OCI-LY7 (cell line): ENCODE measurements around the gene SGTA. TPM values are rescaled to one million over a fixed set of nuclear protein-coding genes. Genes with fewer than 3 reads are reported as not detected.

Experiments used
- BruUV-seq: library from RNA; stranded (reverse); fragments of 400-500 nt; replicated peaks from 2 replicates; lab custom pipeline; 2021; lab: Mats Ljungman, UMichigan
- CTCF ChIA-PET: fragments of 300-600 bp; sonication (Branson Sonifier 250); formaldehyde crosslinking; loops from one replicate; lab custom pipeline; 2022; ENCODE audit warnings: antibody characterized with exemption; ENCODE audit not compliant: unreplicated experiment; lab: Charles Lee
- POLR2A ChIA-PET: fragments of 300-600 bp; sonication (Branson Sonifier 250); formaldehyde crosslinking; loops from one replicate; lab custom pipeline; 2022; ENCODE audit warnings: antibody characterized with exemption; lab: Charles Lee
- DNase-seq: peaks from one replicate; pipeline ENCODE4 v3.0.0-alpha.2; 2015; ENCODE audit warnings: low spot score
- H2AFZ ChIP-seq: fragments of 200-600 bp; sonication (generic), shearing (Covaris generic); 2 replicates; pipeline ENCODE4 v1.6.1; 2014; ENCODE audit warnings: mild to moderate bottlenecking, antibody characterized with exemption, low read length, moderate library complexity
- H3K27ac ChIP-seq: fragments of 200-600 bp; sonication (generic); 2 replicates; pipeline ENCODE4 v1.5.1; 2014; ENCODE audit warnings: mixed run types, low read depth, mild to moderate bottlenecking, moderate library complexity, low read length, inconsistent platforms; ENCODE audit not compliant: poor library complexity, severe bottlenecking
- H3K36me3 ChIP-seq: fragments of 200-600 bp; sonication (generic); 2 replicates; pipeline ENCODE4 v1.6.1; 2014; ENCODE audit warnings: mild to moderate bottlenecking, antibody characterized with exemption, low read length, moderate library complexity, mixed read lengths; ENCODE audit not compliant: insufficient read depth
- H3K4me1 ChIP-seq: fragments of 200-600 bp; sonication (generic); 2 replicates; pipeline ENCODE4 v1.5.1; 2014; ENCODE audit warnings: mild to moderate bottlenecking, low read length; ENCODE audit not compliant: insufficient read depth, poor library complexity, severe bottlenecking
- H3K4me2 ChIP-seq: fragments of 200-600 bp; sonication (generic); 2 replicates; pipeline ENCODE4 v1.6.1; 2014; ENCODE audit warnings: mild to moderate bottlenecking, low read length
- H3K4me3 ChIP-seq: fragments of 200-600 bp; sonication (generic); 2 replicates; pipeline ENCODE4 v1.5.1; 2014; ENCODE audit warnings: mild to moderate bottlenecking, low read depth, low read length; ENCODE audit not compliant: poor library complexity, severe bottlenecking
- H3K79me2 ChIP-seq: fragments of 200-600 bp; sonication (generic); 2 replicates; pipeline ENCODE4 v1.6.1; 2016; ENCODE audit warnings: low read depth, mild to moderate bottlenecking, low read length, moderate library complexity, mixed read lengths; ENCODE audit not compliant: insufficient read depth
- H3K9me2 ChIP-seq: fragments of 200-600 bp; sonication (generic); 2 replicates; pipeline ENCODE4 v1.6.1; 2016; ENCODE audit warnings: mild to moderate bottlenecking, low read length, mixed read lengths; ENCODE audit not compliant: insufficient read depth
- H3K9me3 ChIP-seq: fragments of 200-600 bp; sonication (generic); 2 replicates; pipeline ENCODE4 v1.6.1; 2014; ENCODE audit warnings: mild to moderate bottlenecking, mixed run types, low read length, mixed read lengths
- H4K20me1 ChIP-seq: fragments of 200-600 bp; sonication (generic); 2 replicates; pipeline ENCODE4 v1.6.1; 2014; ENCODE audit warnings: mild to moderate bottlenecking, antibody characterized with exemption, low read length, moderate library complexity, mixed read lengths; ENCODE audit not compliant: insufficient read depth
- EZH2phosphoT487 ChIP-seq: fragments of 200-600 bp; sonication (generic); IDR thresholded peaks from 2 replicates; pipeline ENCODE4 v1.6.1; 2018; ENCODE audit warnings: low read depth, borderline replicate concordance, mild to moderate bottlenecking, mixed run types, antibody characterized with exemption, low read length, moderate library complexity, mixed read lengths
- intact Hi-C: fragments of 100-400 bp; cut with micrococcal nuclease; formaldehyde crosslinking; loops from one replicate; pipeline ENCODE4 v1.10.0; 2022; ENCODE audit not compliant: unreplicated experiment
- total RNA-seq, 2 experiments: library from RNA; depleted of rRNA in 1 of 2; stranded (reverse); fragments of >200 nt in 1 of 2; shearing (Covaris generic) in 1 of 2; gene quantifications; 2 replicates each; pipeline ENCODE4 v1.2.3, GENCODE V29; 2014 to 2022
- TF ChIP-seq, protein P1 (sequence below): fragments of 200-600 bp; sonication (generic); conservative IDR thresholded peaks from 2 replicates; pipeline ENCODE4 v1.5.1; 2014; ENCODE audit warnings: mild to moderate bottlenecking, antibody characterized with exemption, low read length, moderate library complexity, mixed read lengths

SGTA gene
- total RNA-seq, 2 experiments from 2014 or later, result 68.2 to 82.4 TPM

GRCh38 chr19:2717638-2718541, 65.2 kb downstream of the SGTA start:
- Histone ChIP-seq H3K9me2 (no peaks in the 10 kb centered on the region), H3K9me3 (0 out of 2 replicates have a peak, but pooled peaks cover 7% of the 10 kb centered on the region), H3K4me3 (no peak overlapping the region), H3K36me3 (no peaks in the 10 kb centered on the region), H4K20me1 (no peaks in the 10 kb centered on the region), H3K4me1 (peaks cover 16% of the 10 kb centered on the region), H3K27ac (no peak overlapping the region), H3K79me2 (no peaks in the 10 kb centered on the region), H2AFZ (no peak overlapping the region), H3K4me2 (no peak overlapping the region)
- no peak for TF ChIP-seq EZH2phosphoT487
- TF ChIP-seq, protein P1, sequence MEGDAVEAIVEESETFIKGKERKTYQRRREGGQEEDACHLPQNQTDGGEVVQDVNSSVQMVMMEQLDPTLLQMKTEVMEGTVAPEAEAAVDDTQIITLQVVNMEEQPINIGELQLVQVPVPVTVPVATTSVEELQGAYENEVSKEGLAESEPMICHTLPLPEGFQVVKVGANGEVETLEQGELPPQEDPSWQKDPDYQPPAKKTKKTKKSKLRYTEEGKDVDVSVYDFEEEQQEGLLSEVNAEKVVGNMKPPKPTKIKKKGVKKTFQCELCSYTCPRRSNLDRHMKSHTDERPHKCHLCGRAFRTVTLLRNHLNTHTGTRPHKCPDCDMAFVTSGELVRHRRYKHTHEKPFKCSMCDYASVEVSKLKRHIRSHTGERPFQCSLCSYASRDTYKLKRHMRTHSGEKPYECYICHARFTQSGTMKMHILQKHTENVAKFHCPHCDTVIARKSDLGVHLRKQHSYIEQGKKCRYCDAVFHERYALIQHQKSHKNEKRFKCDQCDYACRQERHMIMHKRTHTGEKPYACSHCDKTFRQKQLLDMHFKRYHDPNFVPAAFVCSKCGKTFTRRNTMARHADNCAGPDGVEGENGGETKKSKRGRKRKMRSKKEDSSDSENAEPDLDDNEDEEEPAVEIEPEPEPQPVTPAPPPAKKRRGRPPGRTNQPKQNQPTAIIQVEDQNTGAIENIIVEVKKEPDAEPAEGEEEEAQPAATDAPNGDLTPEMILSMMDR, result no peak
- CTCF ChIA-PET, result no interaction called here
- no peak for DNase-seq
- BruUV-seq, result no TSS peak
- POLR2A ChIA-PET, result no interaction called here
- intact Hi-C loops, result no loop called here

DNA sequence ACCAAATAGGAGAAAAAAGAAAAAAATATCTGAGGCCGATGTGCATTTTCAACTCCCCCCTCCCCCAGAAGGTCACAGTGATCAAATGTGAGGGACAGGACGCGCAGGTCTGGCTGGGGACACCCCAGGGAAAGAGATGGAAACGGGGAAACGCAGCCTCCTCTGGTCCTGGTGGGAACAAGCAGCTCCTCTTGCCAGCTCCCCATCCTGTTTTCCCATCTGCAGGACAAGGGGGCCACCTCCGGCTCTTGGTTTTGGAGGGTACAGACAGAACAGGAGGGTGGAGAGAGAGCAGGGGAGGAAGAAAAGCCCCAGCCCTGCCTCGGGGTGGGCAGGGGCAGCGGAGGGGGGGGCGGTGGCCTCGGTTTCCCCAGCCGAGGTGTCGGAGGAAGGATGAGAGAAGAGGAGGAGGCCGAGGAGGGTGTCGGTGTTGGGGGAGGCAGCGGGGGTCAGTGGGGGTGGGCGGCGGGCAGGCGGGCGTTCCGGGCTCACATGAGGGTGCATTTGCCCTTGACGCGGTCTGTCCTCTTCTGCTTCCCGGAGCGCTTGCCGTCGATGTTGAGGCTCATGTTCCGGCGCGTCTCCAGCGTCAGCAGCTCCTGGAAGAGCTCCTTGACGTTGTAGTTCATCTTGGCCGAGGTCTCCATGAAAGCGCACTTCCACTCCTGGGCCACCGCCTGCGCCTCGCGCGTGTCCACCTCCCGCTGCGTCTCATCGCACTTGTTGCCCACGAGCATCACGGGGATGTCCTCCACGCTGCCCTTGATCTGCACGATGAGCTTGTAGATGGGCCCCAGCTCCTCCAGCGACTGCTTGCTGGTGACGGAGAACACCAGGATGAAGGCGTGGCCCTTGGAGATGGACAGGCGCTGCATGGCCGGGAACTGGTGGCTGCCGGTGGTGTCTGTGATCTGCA, 66.1 kb downstream of the SGTA start:
- Histone ChIP-seq H3K79me2 (no peaks in the 10 kb centered on the region), H3K27ac (no peak overlapping the region), H3K4me2 (no peak overlapping the region), H4K20me1 (no peaks in the 10 kb centered on the region), H3K4me3 (no peak overlapping the region), H2AFZ (no peak overlapping the region), H3K4me1 (peaks cover 16% of the 10 kb centered on the region), H3K36me3 (no peaks in the 10 kb centered on the region), H3K9me2 (no peaks in the 10 kb centered on the region), H3K9me3 (0 out of 2 replicates have a peak, but pooled peaks cover 7% of the 10 kb centered on the region)
- ChIA-PET CTCF (no interaction called here), POLR2A (no interaction called here)
- TF ChIP-seq, protein P1, result no peak
- TF ChIP-seq EZH2phosphoT487, result no peak
- DNase-seq, result no peak
- no TSS peak for BruUV-seq
- intact Hi-C loops, result no loop called here
